Psoas muscle (tissue), 8 donors: ENCODE results near the gene KLHL1. TPM values are rescaled to one million over a fixed set of nuclear protein-coding genes. Genes with fewer than 3 reads are reported as not detected.

ENCODE experiments used
- ATAC-seq, 4 donors: fragments of 200-7000 bp; cut with Tn5 transposase; one replicate each; pipeline ENCODE4 v1.9.1; 2020; ENCODE audit warnings: moderate library complexity in 3 of 4, mild to moderate bottlenecking in 2 of 4
- DNase-seq, 2 donors: peaks; one replicate each; pipeline ENCODE4 v3.0.0-alpha.2; 2020
- H3K27ac ChIP-seq: fragments of 200-600 bp; one replicate; pipeline ENCODE4 v1.8.0; 2022
- H3K27me3 ChIP-seq, 3 donors: fragments of 200-600 bp in 1 of 3; one replicate each; pipeline versions ENCODE4 v1.6.1 to v1.8.0; 2013 to 2022; ENCODE audit warnings: low read length in 2 of 3, mild to moderate bottlenecking in 2 of 3, moderate library complexity in 1 of 3; ENCODE audit not compliant: insufficient read depth in 3 of 3
- H3K36me3 ChIP-seq, 2 donors: fragments of 200-600 bp in 1 of 2; one replicate each; pipeline versions ENCODE4 v1.6.1 to v1.8.0; 2013 to 2022; ENCODE audit warnings: low read depth in 1 of 2, mild to moderate bottlenecking in 1 of 2, moderate library complexity in 1 of 2; ENCODE audit not compliant: insufficient read depth in 1 of 2
- H3K4me1 ChIP-seq: fragments of 200-600 bp; one replicate; pipeline ENCODE4 v1.8.0; 2022
- H3K4me3 ChIP-seq: fragments of 200-600 bp; one replicate; pipeline ENCODE4 v1.8.0; 2022; ENCODE audit warnings: mild to moderate bottlenecking
- H3K9me3 ChIP-seq: fragments of 200-600 bp; one replicate; pipeline ENCODE4 v1.8.0; 2022
- WGBS, 3 donors: extraction: QIAGEN DNeasy Blood & Tissue Kit; methylation state at CpG; one replicate each; pipeline versions ENCODE4 v1.1.6 to v1.1.7; 2013; 5-methylcytosine and 5-hydroxymethylcytosine counted together
- intact Hi-C, 2 donors: fragments of 100-400 bp; cut with DNase I; formaldehyde crosslinking; loops; one replicate each; pipeline versions ENCODE4 v1.11.0 to v1.14.2; 2022
- polyA plus RNA-seq, 3 donors: library from polyadenylated mRNA; stranded (reverse); fragments of 200-250 nt; gene quantifications; one replicate each; pipeline ENCODE4 v1.2.3, GENCODE V29; 2013
- total RNA-seq, 4 donors: library from RNA; stranded (reverse); fragmentation: NEBNext Ultra II Directional in 2 of 4; extraction: Animal tissue kit (Norgen Biotek cat#: 25700) in 2 of 4; gene quantifications; one replicate each; pipeline versions ENCODE4 v1.2.1 to v1.2.4, GENCODE V29; 2021 to 2023
- TF ChIP-seq, protein P1 (sequence below): fragments of 200-600 bp; IDR thresholded peaks from one replicate; pipeline ENCODE4 v1.8.0; 2022; ENCODE audit warnings: antibody characterized with exemption
- donor health status: healthy with polysubstance abuse.
- donor health status: DM: no; HTN: no; CAD: no; lungs with moderate emphysema.
- donor health status: Bipolar disorder and iron deficiency.
- donor health status: healthy.
- donor health status: DM: yes; HTN: yes; CAD: no.
- donor health status: DM: no; HTN: no; CAD: no.
- donor health status: DM: no; HTN: no; CAD: no.
- donor health status: DM: yes; HTN: yes; CAD: no.

Gene KLHL1
- total and polyA plus RNA-seq, 7 donors: not detected

- intact Hi-C loops: no loop called here
- no peak for DNase-seq
- 32 to 39% (median 33%) methylated on average over 2 of the region's 2 CpGs for WGBS, 3 donors
- H3K27ac ChIP-seq: no peak overlapping the region
- no peaks in the 10 kb centered on the region for H3K27me3 ChIP-seq
- no peaks in the 10 kb centered on the region for H3K36me3 ChIP-seq
- H3K4me1 ChIP-seq: no peaks in the 10 kb centered on the region
- no peak for ATAC-seq
- no peaks in the 10 kb centered on the region for H3K9me3 ChIP-seq
- no peak overlapping the region for H3K4me3 ChIP-seq
- TF ChIP-seq, protein P1, sequence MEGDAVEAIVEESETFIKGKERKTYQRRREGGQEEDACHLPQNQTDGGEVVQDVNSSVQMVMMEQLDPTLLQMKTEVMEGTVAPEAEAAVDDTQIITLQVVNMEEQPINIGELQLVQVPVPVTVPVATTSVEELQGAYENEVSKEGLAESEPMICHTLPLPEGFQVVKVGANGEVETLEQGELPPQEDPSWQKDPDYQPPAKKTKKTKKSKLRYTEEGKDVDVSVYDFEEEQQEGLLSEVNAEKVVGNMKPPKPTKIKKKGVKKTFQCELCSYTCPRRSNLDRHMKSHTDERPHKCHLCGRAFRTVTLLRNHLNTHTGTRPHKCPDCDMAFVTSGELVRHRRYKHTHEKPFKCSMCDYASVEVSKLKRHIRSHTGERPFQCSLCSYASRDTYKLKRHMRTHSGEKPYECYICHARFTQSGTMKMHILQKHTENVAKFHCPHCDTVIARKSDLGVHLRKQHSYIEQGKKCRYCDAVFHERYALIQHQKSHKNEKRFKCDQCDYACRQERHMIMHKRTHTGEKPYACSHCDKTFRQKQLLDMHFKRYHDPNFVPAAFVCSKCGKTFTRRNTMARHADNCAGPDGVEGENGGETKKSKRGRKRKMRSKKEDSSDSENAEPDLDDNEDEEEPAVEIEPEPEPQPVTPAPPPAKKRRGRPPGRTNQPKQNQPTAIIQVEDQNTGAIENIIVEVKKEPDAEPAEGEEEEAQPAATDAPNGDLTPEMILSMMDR: no peak
These were observed 149.2 kb downstream of the KLHL1 start for GRCh38 chr13:69959046-69959445.

- 84 to 88% (median 85%) methylated on average over 5 of the region's 5 CpGs for WGBS, 3 donors
- TF ChIP-seq, protein P1: no peak
- ATAC-seq: no peak
These were observed 151.4 kb downstream of the KLHL1 start for GRCh38 chr13:69956839-69957238.

GRCh38 chr13:69956349-69956748 is 151.9 kb downstream of the KLHL1 start:
- DNase-seq (no peak), ATAC-seq (no peak)
- Histone ChIP-seq H3K36me3 (no peaks in the 10 kb centered on the region), H3K4me3 (no peak overlapping the region), H3K27me3 (no peaks in the 10 kb centered on the region), H3K9me3 (no peaks in the 10 kb centered on the region), H3K4me1 (no peaks in the 10 kb centered on the region), H3K27ac (no peak overlapping the region)
- TF ChIP-seq, protein P1: no peak
- WGBS, 3 donors: 83 to 85% (median 84%) methylated on average over 2 of the region's 2 CpGs
- intact Hi-C loops: no loop called here

More at GRCh38 chr13:69956839-69957238, 151.4 kb downstream of the KLHL1 start:
- DNase-seq: no peak
- Histone ChIP-seq H3K4me1 (no peaks in the 10 kb centered on the region), H3K9me3 (no peaks in the 10 kb centered on the region), H3K27ac (no peak overlapping the region), H3K36me3 (no peaks in the 10 kb centered on the region), H3K4me3 (no peak overlapping the region), H3K27me3 (no peaks in the 10 kb centered on the region)
- intact Hi-C loops: no loop called here

GRCh38 chr13:69955271-69955670 is 153.0 kb downstream of the KLHL1 start:
- no peak for ATAC-seq
- intact Hi-C loops: no loop called here

GRCh38 chr13:69951412-69951811 is 156.8 kb downstream of the KLHL1 start:
- Histone ChIP-seq H3K4me3 (no peak overlapping the region), H3K9me3 (no peaks in the 10 kb centered on the region), H3K27me3 (no peaks in the 10 kb centered on the region), H3K4me1 (no peaks in the 10 kb centered on the region), H3K36me3 (no peaks in the 10 kb centered on the region), H3K27ac (no peak overlapping the region)
- 83 to 88% (median 88%) methylated on average over 2 of the region's 2 CpGs for WGBS, 3 donors
- DNase-seq (no peak), ATAC-seq (no peak)
- intact Hi-C loops: no loop called here
- TF ChIP-seq, protein P1: no peak

More at GRCh38 chr13:69955271-69955670, 153.0 kb downstream of the KLHL1 start:
- Histone ChIP-seq H3K27ac (no peak overlapping the region), H3K27me3 (no peaks in the 10 kb centered on the region), H3K36me3 (no peaks in the 10 kb centered on the region), H3K9me3 (no peaks in the 10 kb centered on the region), H3K4me1 (no peaks in the 10 kb centered on the region), H3K4me3 (no peak overlapping the region)
- TF ChIP-seq, protein P1: no peak
- no peak for DNase-seq
